ENCODE measurements around the gene LYZL4. TPM values are rescaled to one million over a fixed set of nuclear protein-coding genes. Genes with fewer than 3 reads are reported as not detected.

Gene LYZL4
- total RNA-seq, 2 donors from 2014 or later, result not detected

GRCh38 chr3:42411429-42411828 is 1.0 kb upstream of the LYZL4 start:
- Histone ChIP-seq H3K27ac (no peak overlapping the region), H3K4me1 (no peaks in the 10 kb centered on the region), H3K9me3 (no peaks in the 10 kb centered on the region), H3K4me3 (no peak overlapping the region), H3K27me3 (no peaks in the 10 kb centered on the region), H3K36me3 (no peaks in the 10 kb centered on the region), H3K9ac (ENCODE audit: low read depth in 2 of 2, low read length in 2 of 2) (no peak overlapping the region)
- intact Hi-C loops (cut with DNase I), result no loop called here
- TF ChIP-seq CTCF (IDR thresholded peaks at IDR 0.05), result no peak
- DNase-seq, result no peak

DNA sequence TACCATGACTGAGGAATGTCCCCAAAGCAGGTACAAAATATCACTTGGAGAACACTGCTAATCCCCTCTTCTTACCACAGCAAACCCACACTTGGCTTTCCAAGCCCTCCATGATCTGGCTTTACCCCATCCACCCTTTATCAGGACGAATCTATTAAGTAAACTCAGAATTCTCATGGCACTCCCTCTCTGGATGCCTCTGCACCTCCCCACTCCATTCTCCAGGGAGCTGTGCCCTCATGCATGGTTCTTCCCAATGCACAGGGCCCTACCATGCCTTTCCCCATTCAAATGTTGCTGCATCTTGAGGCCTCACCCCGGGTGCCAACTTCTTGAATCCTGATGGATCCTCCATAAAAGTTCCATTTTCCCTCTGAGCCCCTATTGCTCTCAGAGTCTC is 2.3 kb downstream of the LYZL4 start:
- Histone ChIP-seq H3K4me1 (no peaks in the 10 kb centered on the region), H3K9ac (ENCODE audit: low read depth in 2 of 2, low read length in 2 of 2) (no peak overlapping the region), H3K27ac (no peak overlapping the region), H3K9me3 (no peaks in the 10 kb centered on the region), H3K27me3 (no peaks in the 10 kb centered on the region), H3K36me3 (no peaks in the 10 kb centered on the region), H3K4me3 (no peak overlapping the region)
- TF ChIP-seq CTCF (IDR thresholded peaks at IDR 0.05), result no peak
- no peak for DNase-seq
- intact Hi-C loops (cut with DNase I), result no loop called here

- intact Hi-C loops (cut with DNase I), result no loop called here
- DNase-seq, result no peak
- no peak overlapping the region for H3K9ac ChIP-seq (ENCODE audit: low read depth in 2 of 2, low read length in 2 of 2)
- TF ChIP-seq CTCF (IDR thresholded peaks at IDR 0.05), result no peak
- H3K4me1 ChIP-seq, result no peaks in the 10 kb centered on the region
- H3K36me3 ChIP-seq, result no peaks in the 10 kb centered on the region
- H3K27ac ChIP-seq, result no peak overlapping the region
- no peaks in the 10 kb centered on the region for H3K9me3 ChIP-seq
- H3K27me3 ChIP-seq, result no peaks in the 10 kb centered on the region
- H3K4me3 ChIP-seq, result no peak overlapping the region
Measured at GRCh38 chr3:42406727-42407450, 3.5 kb downstream of the LYZL4 start.

- Histone ChIP-seq H3K9me3 (no peaks in the 10 kb centered on the region), H3K4me3 (no peak overlapping the region), H3K27me3 (no peaks in the 10 kb centered on the region), H3K9ac (ENCODE audit: low read depth in 2 of 2, low read length in 2 of 2) (no peak overlapping the region), H3K4me1 (no peaks in the 10 kb centered on the region), H3K36me3 (no peaks in the 10 kb centered on the region), H3K27ac (no peak overlapping the region)
- TF ChIP-seq CTCF (IDR thresholded peaks at IDR 0.05), result no peak
- DNase-seq, result no peak
- intact Hi-C loops (cut with DNase I), result no loop called here
Measured at GRCh38 chr3:42405857-42406256, 4.6 kb downstream of the LYZL4 start.

DNA sequence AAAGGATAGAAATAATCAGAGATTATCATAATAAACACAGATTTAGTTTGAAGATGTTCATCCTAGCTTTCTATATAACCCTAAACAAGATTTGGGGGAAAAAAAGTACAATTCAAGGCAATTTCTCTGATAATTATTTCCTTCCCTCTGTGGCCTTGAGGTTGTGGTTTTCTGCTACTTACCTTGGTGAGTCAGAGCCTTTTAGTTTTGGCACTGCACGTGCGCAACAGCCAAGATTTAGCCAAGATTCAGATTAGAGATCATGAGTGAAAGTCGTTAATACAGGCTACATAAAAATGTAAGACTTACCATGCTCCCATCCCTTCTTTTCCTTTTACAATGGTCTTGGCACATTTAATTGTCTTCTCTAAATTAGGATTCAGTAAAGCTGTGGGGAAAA is 6.7 kb downstream of the LYZL4 start:
- no peak for TF ChIP-seq CTCF (IDR thresholded peaks at IDR 0.05)
- Histone ChIP-seq H3K9me3 (no peaks in the 10 kb centered on the region), H3K27me3 (no peaks in the 10 kb centered on the region), H3K9ac (ENCODE audit: low read depth in 2 of 2, low read length in 2 of 2) (no peak overlapping the region), H3K27ac (no peak overlapping the region), H3K4me3 (no peak overlapping the region), H3K4me1 (no peaks in the 10 kb centered on the region), H3K36me3 (no peaks in the 10 kb centered on the region)
- intact Hi-C loops (cut with DNase I), result no loop called here
- DNase-seq, result no peak
